ENCODE data around the gene FNBP1L. TPM values are rescaled to one million over a fixed set of nuclear protein-coding genes. Genes with fewer than 3 reads are reported as not detected.

FNBP1L gene
- polyA plus RNA-seq, 1 of the 3 experiments (the other 2 are of a cell fraction), result 16.5 TPM

DNA sequence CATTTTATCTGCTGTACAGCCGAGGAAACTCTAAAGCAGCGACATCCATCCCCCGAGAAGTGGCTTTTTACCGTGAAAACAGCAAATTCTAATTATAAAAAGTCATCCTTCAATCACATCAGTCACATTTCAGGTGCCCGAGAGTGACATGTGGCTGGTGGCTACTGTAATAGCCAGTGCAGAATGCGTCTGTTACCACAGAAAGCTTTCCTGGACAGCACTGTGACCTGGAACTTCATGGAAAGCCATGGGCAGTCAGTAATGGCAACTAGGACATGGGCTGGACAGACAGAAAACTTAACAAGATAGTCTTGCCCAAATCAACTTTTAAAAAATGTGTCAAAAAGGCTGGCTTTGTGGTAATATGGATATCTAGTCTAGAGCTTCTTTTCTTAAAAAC, 127.1 kb downstream of the FNBP1L start (continued):
- TF ChIP-seq, protein P1, sequence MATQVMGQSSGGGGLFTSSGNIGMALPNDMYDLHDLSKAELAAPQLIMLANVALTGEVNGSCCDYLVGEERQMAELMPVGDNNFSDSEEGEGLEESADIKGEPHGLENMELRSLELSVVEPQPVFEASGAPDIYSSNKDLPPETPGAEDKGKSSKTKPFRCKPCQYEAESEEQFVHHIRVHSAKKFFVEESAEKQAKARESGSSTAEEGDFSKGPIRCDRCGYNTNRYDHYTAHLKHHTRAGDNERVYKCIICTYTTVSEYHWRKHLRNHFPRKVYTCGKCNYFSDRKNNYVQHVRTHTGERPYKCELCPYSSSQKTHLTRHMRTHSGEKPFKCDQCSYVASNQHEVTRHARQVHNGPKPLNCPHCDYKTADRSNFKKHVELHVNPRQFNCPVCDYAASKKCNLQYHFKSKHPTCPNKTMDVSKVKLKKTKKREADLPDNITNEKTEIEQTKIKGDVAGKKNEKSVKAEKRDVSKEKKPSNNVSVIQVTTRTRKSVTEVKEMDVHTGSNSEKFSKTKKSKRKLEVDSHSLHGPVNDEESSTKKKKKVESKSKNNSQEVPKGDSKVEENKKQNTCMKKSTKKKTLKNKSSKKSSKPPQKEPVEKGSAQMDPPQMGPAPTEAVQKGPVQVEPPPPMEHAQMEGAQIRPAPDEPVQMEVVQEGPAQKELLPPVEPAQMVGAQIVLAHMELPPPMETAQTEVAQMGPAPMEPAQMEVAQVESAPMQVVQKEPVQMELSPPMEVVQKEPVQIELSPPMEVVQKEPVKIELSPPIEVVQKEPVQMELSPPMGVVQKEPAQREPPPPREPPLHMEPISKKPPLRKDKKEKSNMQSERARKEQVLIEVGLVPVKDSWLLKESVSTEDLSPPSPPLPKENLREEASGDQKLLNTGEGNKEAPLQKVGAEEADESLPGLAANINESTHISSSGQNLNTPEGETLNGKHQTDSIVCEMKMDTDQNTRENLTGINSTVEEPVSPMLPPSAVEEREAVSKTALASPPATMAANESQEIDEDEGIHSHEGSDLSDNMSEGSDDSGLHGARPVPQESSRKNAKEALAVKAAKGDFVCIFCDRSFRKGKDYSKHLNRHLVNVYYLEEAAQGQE (IDR thresholded peaks at IDR 0.05; ENCODE audit: low read depth, low read length), result no peak
- no peak for TF ChIP-seq RXRA (IDR thresholded peaks at IDR 0.05; ENCODE audit: borderline replicate concordance, low read depth)

DNA sequence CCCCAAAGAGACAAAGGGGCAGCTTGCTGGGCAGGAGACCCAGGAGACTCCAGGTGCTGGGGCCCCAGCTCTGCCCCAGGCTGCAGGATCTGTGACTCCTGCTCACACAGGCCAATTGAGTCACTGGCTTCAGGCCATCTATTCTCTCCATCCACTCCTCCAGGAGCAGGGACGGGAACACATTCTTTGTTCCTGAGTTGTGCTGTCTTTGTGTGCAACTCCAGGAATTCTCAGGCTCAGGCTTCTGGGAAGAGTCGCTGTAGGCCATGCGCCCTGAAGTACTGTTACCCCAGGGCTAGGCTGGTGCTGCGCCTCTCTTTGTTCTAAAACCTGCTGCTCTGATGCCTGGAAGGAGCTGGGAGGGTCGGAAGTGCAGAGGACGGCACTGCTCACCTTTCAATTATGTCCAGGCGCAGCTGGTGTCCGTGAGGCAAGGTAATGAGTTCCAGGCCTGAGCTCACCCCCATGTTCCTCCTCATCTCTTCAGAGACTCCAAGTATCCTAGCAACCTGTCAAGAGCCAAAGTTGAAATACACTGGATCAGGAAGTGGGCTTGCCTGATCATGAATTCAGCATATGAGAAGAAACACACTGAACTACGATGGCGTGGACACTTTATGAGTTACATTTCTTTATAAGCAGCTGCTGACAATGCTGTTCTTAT, 127.8 kb downstream of the FNBP1L start:
- no peaks in the 10 kb centered on the region for H3K9me2 ChIP-seq
- H3K27me3 ChIP-seq (ENCODE audit: insufficient read depth), result no peaks in the 10 kb centered on the region
- H3K27ac ChIP-seq (ENCODE audit: low read depth in 2 of 2, low read length in 1 of 2), result peak overlapping the region; percentile 60 to 98
- H3K4me2 ChIP-seq, result 0 out of 2 replicates have a peak overlapping the region, but pooled peaks have one; percentile 1
- TF ChIP-seq CHD2 (IDR thresholded peaks at IDR 0.05; ENCODE audit: low read length, partially characterized antibody) (peak; percentile 6), MXI1 (IDR thresholded peaks at IDR 0.05; ENCODE audit: low read depth, low read length) (peak; percentile 37; the same call in 1 of the 2 replicates), ELF1 (IDR thresholded peaks at IDR 0.05) (no peak)
- H3K9ac ChIP-seq, result no peak overlapping the region
- peak; percentile 44 for DNase-seq
- 73% methylated on average over 10 of the region's 10 CpGs for WGBS (ENCODE audit: low lambda C conversion rate)
- H3K79me2 ChIP-seq (ENCODE audit: insufficient read depth), result peaks cover 84% of the 10 kb centered on the region
- peaks cover 31 to 59% of the 10 kb centered on the region in 2 experiments for H3K4me1 ChIP-seq (ENCODE audit: control insufficient read depth in 1 of 2, insufficient read depth in 2 of 2, low read depth in 1 of 2, low read length in 1 of 2)
- H4K20me1 ChIP-seq (ENCODE audit: insufficient read depth), result peaks cover 32% of the 10 kb centered on the region
- CTCF ChIA-PET, result interaction anchor here (0.7 to 3.2 kb wide), 13 partner anchors 17 to 465 kb away, joined by 3 to 16 read pairs (median 3); partner anchors contain the start of genes BCAR3 and FNBP1L
- no peak overlapping the region for H2AFZ ChIP-seq (ENCODE audit: low read depth)
- POLR2A ChIA-PET, result interaction anchor here (0.6 to 1.8 kb wide), 5 partner anchors 13 to 232 kb away, joined by 3 to 8 read pairs (median 5); no protein-coding TSS in a partner anchor
- peaks cover 44 to 57% of the 10 kb centered on the region in 2 experiments for H3K36me3 ChIP-seq (replicated peaks in 1 of 2; ENCODE audit: control insufficient read depth in 1 of 2, insufficient read depth in 2 of 2, low read length in 1 of 2)
- no peaks in the 10 kb centered on the region for H3K9me3 ChIP-seq
- H3K4me3 ChIP-seq (ENCODE audit: low read depth in 2 of 2, low read length in 1 of 2), result no peak overlapping the region
- H3F3A ChIP-seq (replicated peaks; ENCODE audit: insufficient read depth), result peaks cover 31% of the 10 kb centered on the region

DNA sequence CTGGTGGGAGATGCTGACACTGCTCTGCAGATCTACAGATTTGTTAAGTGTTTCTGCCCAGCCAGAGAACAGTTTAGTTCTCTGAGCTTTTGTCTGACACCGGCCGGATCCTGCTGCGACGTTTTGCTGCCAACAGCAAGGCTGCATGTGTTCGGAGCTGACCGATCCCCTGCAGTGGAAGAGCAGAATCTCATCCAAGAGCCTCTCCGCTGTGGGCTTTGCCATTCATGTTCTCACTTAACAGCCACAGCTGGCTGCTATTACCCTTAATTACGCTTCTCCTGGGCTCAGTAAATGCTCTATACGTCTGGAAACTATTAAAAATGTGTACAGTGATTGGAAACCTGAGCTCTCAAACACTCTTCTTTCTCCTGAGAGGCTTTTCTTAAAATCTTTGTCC, 128.4 kb downstream of the FNBP1L start:
- Histone ChIP-seq H2AFZ (ENCODE audit: low read depth) (no peak overlapping the region), H3K27me3 (ENCODE audit: insufficient read depth) (no peaks in the 10 kb centered on the region), H3K9ac (0 out of 2 replicates have a peak overlapping the region, but pooled peaks have one; percentile 4), H3K36me3 (replicated peaks in 1 of 2; ENCODE audit: control insufficient read depth in 1 of 2, insufficient read depth in 2 of 2, low read length in 1 of 2) (peaks cover 44 to 58% of the 10 kb centered on the region in 2 experiments), H3K9me3 (no peaks in the 10 kb centered on the region), H4K20me1 (ENCODE audit: insufficient read depth) (peaks cover 36% of the 10 kb centered on the region), H3K27ac (ENCODE audit: low read depth in 2 of 2, low read length in 1 of 2) (peak overlapping the region; percentile 60 to 98), H3K4me3 (ENCODE audit: low read depth in 2 of 2, low read length in 1 of 2) (no peak overlapping the region), H3K4me2 (peak overlapping the region; percentile 1; the same call in 1 of the 2 replicates), H3K4me1 (ENCODE audit: control insufficient read depth in 1 of 2, insufficient read depth in 2 of 2, low read depth in 1 of 2, low read length in 1 of 2) (peaks cover 31 to 59% of the 10 kb centered on the region in 2 experiments), H3K79me2 (ENCODE audit: insufficient read depth) (peaks cover 85% of the 10 kb centered on the region), H3K9me2 (no peaks in the 10 kb centered on the region), H3F3A (replicated peaks; ENCODE audit: insufficient read depth) (peaks cover 33% of the 10 kb centered on the region)
- DNase-seq, result peak; percentile 79
- ChIA-PET CTCF (interaction anchor here (0.7 to 3.2 kb wide), 14 partner anchors 14 to 464 kb away, joined by 3 to 16 read pairs (median 3); partner anchors contain the start of genes BCAR3 and FNBP1L), POLR2A (interaction anchor here (0.6 to 1.8 kb wide), 7 partner anchors 12 to 233 kb away, joined by 3 to 8 read pairs (median 3); no protein-coding TSS in a partner anchor)
- 47% methylated on average over 5 of the region's 9 CpGs for WGBS (ENCODE audit: low lambda C conversion rate)
- TF ChIP-seq, protein P2, sequence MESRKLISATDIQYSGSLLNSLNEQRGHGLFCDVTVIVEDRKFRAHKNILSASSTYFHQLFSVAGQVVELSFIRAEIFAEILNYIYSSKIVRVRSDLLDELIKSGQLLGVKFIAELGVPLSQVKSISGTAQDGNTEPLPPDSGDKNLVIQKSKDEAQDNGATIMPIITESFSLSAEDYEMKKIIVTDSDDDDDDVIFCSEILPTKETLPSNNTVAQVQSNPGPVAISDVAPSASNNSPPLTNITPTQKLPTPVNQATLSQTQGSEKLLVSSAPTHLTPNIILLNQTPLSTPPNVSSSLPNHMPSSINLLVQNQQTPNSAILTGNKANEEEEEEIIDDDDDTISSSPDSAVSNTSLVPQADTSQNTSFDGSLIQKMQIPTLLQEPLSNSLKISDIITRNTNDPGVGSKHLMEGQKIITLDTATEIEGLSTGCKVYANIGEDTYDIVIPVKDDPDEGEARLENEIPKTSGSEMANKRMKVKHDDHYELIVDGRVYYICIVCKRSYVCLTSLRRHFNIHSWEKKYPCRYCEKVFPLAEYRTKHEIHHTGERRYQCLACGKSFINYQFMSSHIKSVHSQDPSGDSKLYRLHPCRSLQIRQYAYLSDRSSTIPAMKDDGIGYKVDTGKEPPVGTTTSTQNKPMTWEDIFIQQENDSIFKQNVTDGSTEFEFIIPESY (IDR thresholded peaks at IDR 0.05; ENCODE audit: borderline replicate concordance, low read depth), result no peak
- TF ChIP-seq FOXM1 (IDR thresholded peaks at IDR 0.05; ENCODE audit: low read depth) (no peak), RCOR1 (IDR thresholded peaks at IDR 0.05; ENCODE audit: low read length) (peak; percentile 74), GATA2 (CRISPR knock-in tag; IDR thresholded peaks at IDR 0.05) (0 out of 2 replicates have a peak, but pooled peaks have one; percentile 7), MXI1 (IDR thresholded peaks at IDR 0.05; ENCODE audit: low read depth, low read length) (peak; percentile 63), EP300 (IDR thresholded peaks at IDR 0.05; ENCODE audit: borderline replicate concordance in 1 of 2, low read depth in 1 of 2, low read length in 1 of 2) (peak in 1 of 2 experiments; percentile 57; a peak in 1 of 4 replicates), TEAD4 (IDR thresholded peaks at IDR 0.05; ENCODE audit: borderline replicate concordance, insufficient read depth) (no peak), JUND (IDR thresholded peaks at IDR 0.05) (no peak), RAD21 (IDR thresholded peaks at IDR 0.05; ENCODE audit: low read length) (peak; percentile 25; the same call in 1 of the 2 replicates), ELF1 (IDR thresholded peaks at IDR 0.05) (no peak), POLR2AphosphoS5 (IDR thresholded peaks at IDR 0.05; ENCODE audit: low read depth, low read length) (peak; percentile 26; the same call in 1 of the 2 replicates), TCF12 (IDR thresholded peaks at IDR 0.05) (peak; percentile 62), CHD2 (IDR thresholded peaks at IDR 0.05; ENCODE audit: low read length, partially characterized antibody) (peak; percentile 64)
- TF ChIP-seq, protein P3, sequence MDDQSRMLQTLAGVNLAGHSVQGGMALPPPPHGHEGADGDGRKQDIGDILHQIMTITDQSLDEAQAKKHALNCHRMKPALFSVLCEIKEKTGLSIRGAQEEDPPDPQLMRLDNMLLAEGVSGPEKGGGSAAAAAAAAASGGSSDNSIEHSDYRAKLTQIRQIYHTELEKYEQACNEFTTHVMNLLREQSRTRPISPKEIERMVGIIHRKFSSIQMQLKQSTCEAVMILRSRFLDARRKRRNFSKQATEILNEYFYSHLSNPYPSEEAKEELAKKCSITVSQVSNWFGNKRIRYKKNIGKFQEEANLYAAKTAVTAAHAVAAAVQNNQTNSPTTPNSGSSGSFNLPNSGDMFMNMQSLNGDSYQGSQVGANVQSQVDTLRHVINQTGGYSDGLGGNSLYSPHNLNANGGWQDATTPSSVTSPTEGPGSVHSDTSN (IDR thresholded peaks at IDR 0.05), result no peak

All from SK-N-SH (cell line).